Choroid plexus epithelial cell (primary cell): ENCODE data around the gene ZMIZ1.

Experiments used
- DNase-seq: peaks from one replicate; pipeline ENCODE4 v3.0.0-alpha.2; 2010; ENCODE audit warnings: low read depth
- H3K4me3 ChIP-seq: 2 replicates; pipeline ENCODE4 v1.5.1; 2011; ENCODE audit warnings: low read depth, mild to moderate bottlenecking, control low read depth, low read length, moderate library complexity
- TF ChIP-seq, protein P1 (sequence below): conservative IDR thresholded peaks from 2 replicates; pipeline ENCODE4 v1.5.1; 2011; ENCODE audit warnings: low read depth, mild to moderate bottlenecking, control low read depth, inconsistent platforms, low read length, moderate library complexity

Gene ZMIZ1

DNA sequence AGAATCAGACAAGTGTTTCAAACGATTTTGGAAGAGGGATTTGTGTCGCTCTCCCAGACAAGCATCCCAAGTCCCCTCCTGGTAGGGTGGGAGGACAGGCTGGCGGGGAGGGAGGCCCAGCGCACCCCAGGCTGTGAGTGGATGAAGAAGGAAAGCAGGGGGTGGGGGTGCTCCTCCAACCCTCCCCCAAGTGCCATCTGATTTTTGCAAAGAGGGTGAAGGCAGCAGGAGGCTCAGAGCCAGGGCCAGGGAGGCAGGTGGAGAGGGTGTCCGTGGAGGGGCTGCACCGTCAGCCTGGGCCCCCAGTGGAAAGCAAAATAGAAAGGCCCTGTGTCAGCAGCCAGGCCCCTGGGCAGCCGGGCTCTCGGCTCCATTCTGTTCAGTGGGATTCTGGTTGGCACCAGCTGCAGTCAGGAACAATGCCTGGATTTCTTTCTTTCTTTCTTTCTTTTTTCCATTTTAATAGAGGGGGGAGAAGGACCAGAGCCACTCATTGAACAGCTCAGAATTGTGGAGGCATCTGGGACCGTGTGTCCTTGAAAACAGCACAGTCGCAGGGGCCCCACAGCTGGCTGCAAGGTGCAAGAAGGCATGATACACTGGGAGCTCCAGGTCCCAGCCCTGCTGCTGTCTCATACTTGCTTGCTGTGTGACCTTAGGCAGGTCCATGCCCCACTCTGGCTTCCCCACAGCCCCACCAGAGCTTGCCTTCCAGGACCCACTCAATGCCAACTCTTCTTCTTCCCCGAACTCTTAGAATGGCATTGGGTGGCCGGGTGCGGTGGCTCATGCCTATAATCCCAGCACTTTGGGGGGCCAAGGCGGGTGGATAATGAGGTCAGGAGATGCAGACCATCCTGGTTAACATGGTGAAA is 7.1 kb upstream of the ZMIZ1 start:
- no peak for DNase-seq
- no peak overlapping the region for H3K4me3 ChIP-seq
- TF ChIP-seq, protein P1, sequence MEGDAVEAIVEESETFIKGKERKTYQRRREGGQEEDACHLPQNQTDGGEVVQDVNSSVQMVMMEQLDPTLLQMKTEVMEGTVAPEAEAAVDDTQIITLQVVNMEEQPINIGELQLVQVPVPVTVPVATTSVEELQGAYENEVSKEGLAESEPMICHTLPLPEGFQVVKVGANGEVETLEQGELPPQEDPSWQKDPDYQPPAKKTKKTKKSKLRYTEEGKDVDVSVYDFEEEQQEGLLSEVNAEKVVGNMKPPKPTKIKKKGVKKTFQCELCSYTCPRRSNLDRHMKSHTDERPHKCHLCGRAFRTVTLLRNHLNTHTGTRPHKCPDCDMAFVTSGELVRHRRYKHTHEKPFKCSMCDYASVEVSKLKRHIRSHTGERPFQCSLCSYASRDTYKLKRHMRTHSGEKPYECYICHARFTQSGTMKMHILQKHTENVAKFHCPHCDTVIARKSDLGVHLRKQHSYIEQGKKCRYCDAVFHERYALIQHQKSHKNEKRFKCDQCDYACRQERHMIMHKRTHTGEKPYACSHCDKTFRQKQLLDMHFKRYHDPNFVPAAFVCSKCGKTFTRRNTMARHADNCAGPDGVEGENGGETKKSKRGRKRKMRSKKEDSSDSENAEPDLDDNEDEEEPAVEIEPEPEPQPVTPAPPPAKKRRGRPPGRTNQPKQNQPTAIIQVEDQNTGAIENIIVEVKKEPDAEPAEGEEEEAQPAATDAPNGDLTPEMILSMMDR: no peak

DNA sequence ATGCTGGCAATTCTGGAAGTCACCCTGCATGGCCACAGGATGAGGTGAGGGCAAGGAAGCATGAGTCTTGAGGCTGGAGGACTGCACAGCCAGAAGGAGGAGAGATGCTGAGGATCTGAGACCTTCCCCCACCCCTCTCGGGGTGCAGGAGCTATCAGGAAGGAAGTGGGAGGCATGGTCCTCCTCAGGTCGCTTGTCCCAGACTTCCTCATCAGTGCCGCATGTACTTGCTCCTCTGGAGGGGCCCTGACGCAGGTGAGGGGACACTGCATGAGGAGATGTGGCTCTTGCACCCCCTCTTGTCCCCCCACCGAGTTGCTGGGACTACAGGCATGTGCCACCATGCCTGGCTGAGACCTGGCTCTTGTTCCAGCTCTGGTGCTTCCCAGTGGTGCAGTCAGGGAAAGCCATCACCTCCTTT is 5.7 kb upstream of the ZMIZ1 start:
- H3K4me3 ChIP-seq: no peak overlapping the region
- DNase-seq: no peak
- TF ChIP-seq, protein P1: no peak

DNA sequence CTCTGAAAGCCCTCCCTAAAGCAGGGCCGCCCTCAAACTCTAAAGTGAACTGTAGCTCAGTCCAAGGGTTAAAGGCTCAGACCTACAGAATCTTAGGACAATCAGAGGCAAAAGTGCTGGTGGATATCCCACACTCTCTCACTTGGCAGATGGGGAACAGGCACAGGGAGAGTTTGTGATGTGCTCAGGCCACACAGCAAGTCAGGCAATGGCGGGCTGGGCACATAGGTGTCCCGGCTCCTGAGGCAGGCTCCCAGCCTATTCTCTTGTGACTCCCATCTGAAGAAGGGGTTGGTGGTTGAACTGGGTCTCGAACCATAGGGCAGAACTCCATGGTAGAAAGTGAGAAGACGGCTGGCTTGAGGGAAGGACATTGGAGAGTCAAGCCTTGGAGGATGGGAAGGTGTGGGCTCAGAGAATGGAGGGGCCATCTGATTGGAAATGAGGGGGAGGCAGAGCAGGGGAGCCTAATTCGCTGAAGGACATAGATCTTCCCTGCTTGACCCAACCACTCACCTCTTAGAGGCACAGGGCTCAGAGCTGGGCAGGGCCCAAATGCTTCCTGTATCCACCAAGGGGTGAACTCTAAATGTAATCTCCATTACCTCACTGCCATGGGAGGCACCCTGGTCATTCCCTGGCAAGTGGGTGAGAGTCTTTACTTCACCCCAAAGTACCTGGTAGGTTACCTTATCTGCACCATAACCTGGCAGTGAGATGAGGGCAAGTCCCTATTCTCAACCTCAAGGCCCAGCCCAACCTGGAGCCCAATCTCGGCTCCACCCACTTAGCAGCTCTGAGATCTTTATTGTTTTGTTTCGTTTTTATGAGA is 4.9 kb upstream of the ZMIZ1 start:
- TF ChIP-seq, protein P1: no peak
- DNase-seq: no peak
- no peak overlapping the region for H3K4me3 ChIP-seq

DNA sequence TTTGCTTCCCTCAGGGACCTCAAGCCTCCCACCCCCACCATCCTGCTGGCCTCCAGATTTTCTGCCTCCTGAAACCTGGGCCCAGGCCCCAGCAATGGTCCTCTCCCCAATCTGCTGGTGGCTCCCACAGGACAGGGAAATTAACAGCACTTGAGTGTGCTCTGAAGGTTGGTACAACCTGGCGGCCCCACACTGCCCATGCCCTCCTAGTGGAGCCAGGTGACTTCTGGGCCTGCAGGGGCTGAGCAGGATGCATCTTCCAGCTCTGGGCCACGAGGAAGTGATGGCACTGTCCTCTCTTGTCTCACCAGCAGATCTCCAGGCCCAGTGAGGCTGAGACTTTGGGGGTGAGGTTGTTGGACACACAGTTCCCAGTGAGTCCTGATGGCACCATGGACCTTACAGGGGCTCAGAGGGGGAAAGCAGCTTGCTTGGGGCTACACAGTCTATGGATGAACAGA is 3.6 kb upstream of the ZMIZ1 start:
- TF ChIP-seq, protein P1: no peak
- no peak overlapping the region for H3K4me3 ChIP-seq
- DNase-seq: no peak

DNA sequence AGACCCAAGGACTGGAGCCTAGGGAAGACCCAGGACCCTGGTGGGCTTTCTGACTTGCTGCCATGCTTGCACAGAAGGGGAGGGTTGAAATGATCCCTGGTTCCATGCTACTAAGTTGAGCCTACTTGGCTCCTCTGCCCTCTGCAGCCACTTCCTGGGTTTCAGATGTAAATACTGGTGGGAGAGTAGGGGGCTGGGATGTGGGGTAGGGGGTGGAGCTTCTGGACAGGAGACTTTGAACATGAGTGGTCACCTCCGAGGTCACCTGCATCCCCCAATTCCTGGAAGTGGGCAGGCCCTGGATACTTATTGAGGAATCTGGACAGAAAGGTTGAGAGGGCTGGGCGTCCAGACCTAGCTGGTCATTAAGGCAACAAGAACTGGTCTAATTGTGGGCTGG is 2.9 kb upstream of the ZMIZ1 start:
- TF ChIP-seq, protein P1: no peak
- no peak for DNase-seq
- H3K4me3 ChIP-seq: no peak overlapping the region

DNA sequence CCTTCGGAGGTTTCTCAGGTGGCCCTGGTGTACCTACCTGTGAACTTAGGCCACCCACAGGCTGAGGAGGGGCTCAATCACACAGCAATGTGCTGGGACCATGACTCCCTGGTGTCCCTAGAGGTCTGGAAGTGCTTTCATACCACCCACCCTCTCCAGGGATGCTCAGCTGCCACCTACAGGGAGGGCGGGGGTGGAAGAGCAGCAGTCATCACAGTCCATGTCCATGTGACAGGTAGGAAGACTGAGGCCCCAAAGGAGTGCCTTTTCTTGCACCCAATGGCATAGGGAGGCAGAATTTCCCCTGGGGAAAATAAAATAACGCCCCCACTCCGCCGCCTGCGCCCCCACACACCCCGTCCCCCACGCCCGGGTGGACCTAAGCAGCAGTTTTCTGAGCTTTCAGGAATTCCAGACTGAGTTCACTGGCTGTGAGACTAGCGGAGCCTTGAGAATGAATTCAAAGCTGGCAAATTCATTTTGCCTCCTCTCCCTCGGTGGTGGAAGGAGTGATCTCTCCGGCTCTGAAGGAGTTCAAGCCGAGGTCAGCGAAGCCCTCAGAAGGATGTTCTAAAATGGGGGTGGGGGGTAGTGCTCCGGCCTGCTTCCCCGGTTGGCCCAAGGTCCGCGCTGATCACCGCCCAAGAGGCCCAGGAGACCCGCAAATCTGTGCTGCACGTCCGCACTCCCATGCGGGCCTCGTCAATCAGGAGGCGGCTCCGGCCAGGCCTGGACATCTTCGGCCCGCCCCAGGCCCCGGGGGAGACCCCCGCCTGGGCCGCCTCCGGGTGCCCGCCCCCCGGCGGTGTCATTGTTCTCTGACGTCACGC is 2.1 kb upstream of the ZMIZ1 start:
- H3K4me3 ChIP-seq: peak overlapping the region; percentile 91
- TF ChIP-seq, protein P1: peak; percentile 22
- DNase-seq: peak; percentile 30
